MCF 10A (cell line): ENCODE data around the gene PSMF1. TPM values are rescaled to one million over a fixed set of nuclear protein-coding genes. Genes with fewer than 3 reads are reported as not detected.

Source experiments
- BruUV-seq: library from RNA; stranded (reverse); fragments of 400-500 nt; replicated peaks from 2 replicates; lab custom pipeline; 2021; lab: Mats Ljungman, UMichigan
- CTCF ChIA-PET: fragments of 300-600 bp; sonication (Branson Sonifier 250); formaldehyde crosslinking; extraction: SDS; loops from one replicate; lab custom pipeline; 2021; ENCODE audit warnings: antibody characterized with exemption, inconsistent platforms; lab: Yijun Ruan, JAX
- POLR2A ChIA-PET: fragments of 300-600, 350-650 bp; sonication (Branson Sonifier 250); formaldehyde crosslinking; extraction: SDS; loops from one replicate; lab custom pipeline; 2020; ENCODE audit warnings: antibody characterized with exemption, inconsistent platforms; lab: Yijun Ruan, JAX
- DNase-seq: peaks from one replicate; pipeline ENCODE4 v3.0.0-alpha.2; 2018; ENCODE audit not compliant: unreplicated experiment
- H3K27ac Mint-ChIP-seq: one replicate; pipeline ENCODE4 v1.8.0; 2022; ENCODE audit warnings: mild to moderate bottlenecking, low read depth, mixed read lengths; ENCODE audit not compliant: unreplicated experiment
- H3K27me3 Mint-ChIP-seq: one replicate; pipeline ENCODE4 v1.8.0; 2022; ENCODE audit warnings: mixed read lengths; ENCODE audit not compliant: insufficient read depth, unreplicated experiment
- H3K36me3 Mint-ChIP-seq: one replicate; pipeline ENCODE4 v1.8.0; 2022; ENCODE audit warnings: mild to moderate bottlenecking, moderate library complexity, mixed read lengths; ENCODE audit not compliant: insufficient read depth, unreplicated experiment
- H3K4me1 Mint-ChIP-seq: one replicate; pipeline ENCODE4 v1.8.0; 2022; ENCODE audit warnings: mixed read lengths; ENCODE audit not compliant: insufficient read depth, unreplicated experiment
- H3K4me3 Mint-ChIP-seq: one replicate; pipeline ENCODE4 v1.8.0; 2022; ENCODE audit warnings: mild to moderate bottlenecking, moderate library complexity, mixed read lengths; ENCODE audit not compliant: unreplicated experiment
- H3K9me3 Mint-ChIP-seq: one replicate; pipeline ENCODE4 v1.8.0; 2022; ENCODE audit warnings: mixed read lengths; ENCODE audit not compliant: unreplicated experiment
- intact Hi-C: fragments of 100-400 bp; cut with micrococcal nuclease; formaldehyde crosslinking; loops from 2 replicates; pipeline ENCODE4 v1.14.1; 2022
- total RNA-seq: library from RNA; stranded (reverse); gene quantifications from 2 replicates; pipeline ENCODE4 v1.2.3, GENCODE V29; 2022
- TF ChIP-seq, protein P1 (sequence below): fragments of 200-600 bp; IDR thresholded peaks from one replicate; pipeline ENCODE4 v1.8.0; 2022; ENCODE audit warnings: antibody characterized with exemption, mild to moderate bottlenecking; ENCODE audit not compliant: unreplicated experiment

The PSMF1 gene
- total RNA-seq, 1 experiment from 2014 or later, result 207 TPM

- intact Hi-C loops, result no loop called here
- CTCF ChIA-PET, result interaction anchor here (0.6 to 1.3 kb wide), 10 partner anchors 23 to 411 kb away, joined by 3 to 6 read pairs (median 3); no protein-coding TSS in a partner anchor
- POLR2A ChIA-PET, result interaction anchor here (0.6 to 1.4 kb wide), 7 partner anchors 10 to 150 kb away, joined by 3 to 9 read pairs (median 3); no protein-coding TSS in a partner anchor
- Mint-ChIP-seq H3K4me1 (peaks cover 5% of the 10 kb centered on the region), H3K9me3 (no peaks in the 10 kb centered on the region), H3K36me3 (peaks cover 76% of the 10 kb centered on the region), H3K27me3 (no peaks in the 10 kb centered on the region), H3K27ac (no peak overlapping the region), H3K4me3 (no peak overlapping the region)
- DNase-seq, result peak; percentile 41
- TF ChIP-seq, protein P1, sequence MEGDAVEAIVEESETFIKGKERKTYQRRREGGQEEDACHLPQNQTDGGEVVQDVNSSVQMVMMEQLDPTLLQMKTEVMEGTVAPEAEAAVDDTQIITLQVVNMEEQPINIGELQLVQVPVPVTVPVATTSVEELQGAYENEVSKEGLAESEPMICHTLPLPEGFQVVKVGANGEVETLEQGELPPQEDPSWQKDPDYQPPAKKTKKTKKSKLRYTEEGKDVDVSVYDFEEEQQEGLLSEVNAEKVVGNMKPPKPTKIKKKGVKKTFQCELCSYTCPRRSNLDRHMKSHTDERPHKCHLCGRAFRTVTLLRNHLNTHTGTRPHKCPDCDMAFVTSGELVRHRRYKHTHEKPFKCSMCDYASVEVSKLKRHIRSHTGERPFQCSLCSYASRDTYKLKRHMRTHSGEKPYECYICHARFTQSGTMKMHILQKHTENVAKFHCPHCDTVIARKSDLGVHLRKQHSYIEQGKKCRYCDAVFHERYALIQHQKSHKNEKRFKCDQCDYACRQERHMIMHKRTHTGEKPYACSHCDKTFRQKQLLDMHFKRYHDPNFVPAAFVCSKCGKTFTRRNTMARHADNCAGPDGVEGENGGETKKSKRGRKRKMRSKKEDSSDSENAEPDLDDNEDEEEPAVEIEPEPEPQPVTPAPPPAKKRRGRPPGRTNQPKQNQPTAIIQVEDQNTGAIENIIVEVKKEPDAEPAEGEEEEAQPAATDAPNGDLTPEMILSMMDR, result no peak
- BruUV-seq, result no TSS peak
Observed at GRCh38 chr20:1150218-1150617, 31.8 kb downstream of the PSMF1 start.

- Mint-ChIP-seq H3K27ac (no peak overlapping the region), H3K36me3 (peaks cover 74% of the 10 kb centered on the region), H3K4me1 (peaks cover 5% of the 10 kb centered on the region), H3K9me3 (no peaks in the 10 kb centered on the region), H3K4me3 (no peak overlapping the region), H3K27me3 (no peaks in the 10 kb centered on the region)
- intact Hi-C loops, result no loop called here
- ChIA-PET CTCF (interaction anchor here (0.7 to 1.7 kb wide), 8 partner anchors 13 to 353 kb away, joined by 3 to 8 read pairs (median 4); no protein-coding TSS in a partner anchor), POLR2A (interaction anchor here (0.9 to 1.4 kb wide), 7 partner anchors 11 to 151 kb away, joined by 3 to 9 read pairs (median 3); no protein-coding TSS in a partner anchor)
- DNase-seq, result no peak
- TF ChIP-seq, protein P1, result no peak
- no TSS peak for BruUV-seq
Observed at GRCh38 chr20:1150968-1151367, 32.6 kb downstream of the PSMF1 start.

DNA sequence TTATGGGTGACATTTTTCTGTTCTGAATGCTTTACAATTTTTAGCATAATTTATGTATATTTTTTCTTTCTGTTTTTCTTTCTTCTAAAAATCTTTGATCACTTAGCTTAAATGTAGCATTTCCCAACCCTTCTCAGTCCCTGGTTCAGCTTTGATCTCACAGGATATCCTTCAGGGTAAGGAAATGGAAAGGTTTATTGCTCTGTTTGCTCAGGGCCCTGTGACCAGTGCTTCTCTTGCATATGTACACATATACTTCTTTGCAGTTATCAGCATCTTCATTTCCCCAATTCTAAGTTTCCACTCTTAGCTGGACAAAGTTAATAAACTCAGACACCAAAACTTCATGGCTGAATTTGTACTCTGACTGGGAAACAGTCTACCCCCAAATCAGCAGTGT, 35.8 kb downstream of the PSMF1 start:
- Mint-ChIP-seq H3K4me1 (peaks cover 5% of the 10 kb centered on the region), H3K9me3 (no peaks in the 10 kb centered on the region), H3K27ac (no peak overlapping the region), H3K4me3 (no peak overlapping the region), H3K36me3 (peaks cover 48% of the 10 kb centered on the region), H3K27me3 (no peaks in the 10 kb centered on the region)
- TF ChIP-seq, protein P1, result no peak
- no TSS peak for BruUV-seq
- ChIA-PET POLR2A (interaction anchor here (1.0 kb wide), 1 partner anchor 17 kb away, joined by 5 read pairs; no protein-coding TSS in a partner anchor), CTCF (interaction anchor here (0.7 to 1.2 kb wide), 2 partner anchors 24 to 61 kb away, joined by 3 to 4 read pairs; no protein-coding TSS in a partner anchor)
- intact Hi-C loops, result no loop called here
- DNase-seq, result no peak

GRCh38 chr20:1154691-1155090, 36.3 kb downstream of the PSMF1 start:
- H3K36me3 Mint-ChIP-seq, result peaks cover 52% of the 10 kb centered on the region
- no peak for DNase-seq

More at GRCh38 chr20:1154691-1155090, 36.3 kb downstream of the PSMF1 start:
- H3K4me3 Mint-ChIP-seq, result no peak overlapping the region
- H3K4me1 Mint-ChIP-seq, result peaks cover 5% of the 10 kb centered on the region
- no peaks in the 10 kb centered on the region for H3K27me3 Mint-ChIP-seq
- intact Hi-C loops, result no loop called here
- ChIA-PET POLR2A (interaction anchor here (1.0 kb wide), 1 partner anchor 17 kb away, joined by 5 read pairs; no protein-coding TSS in a partner anchor), CTCF (interaction anchor here (0.5 to 1.2 kb wide), 4 partner anchors 15 to 354 kb away, joined by 3 to 4 read pairs (median 3); no protein-coding TSS in a partner anchor)
- H3K9me3 Mint-ChIP-seq, result no peaks in the 10 kb centered on the region
- no TSS peak for BruUV-seq
- TF ChIP-seq, protein P1, result no peak
- no peak overlapping the region for H3K27ac Mint-ChIP-seq
